Activated CD4-positive, CD25-positive, alpha-beta regulatory T cell (primary cell): ENCODE results near the gene CCL11.

Experiments
- DNase-seq, 4 experiments: peaks; one replicate each; lab custom pipeline; 2025; lab: John Stamatoyannopoulos, UW

The CCL11 gene

GRCh38 chr17:34257299-34257985 lies 28.1 kb upstream of the CCL11 start:
- DNase-seq = no peak

DNA sequence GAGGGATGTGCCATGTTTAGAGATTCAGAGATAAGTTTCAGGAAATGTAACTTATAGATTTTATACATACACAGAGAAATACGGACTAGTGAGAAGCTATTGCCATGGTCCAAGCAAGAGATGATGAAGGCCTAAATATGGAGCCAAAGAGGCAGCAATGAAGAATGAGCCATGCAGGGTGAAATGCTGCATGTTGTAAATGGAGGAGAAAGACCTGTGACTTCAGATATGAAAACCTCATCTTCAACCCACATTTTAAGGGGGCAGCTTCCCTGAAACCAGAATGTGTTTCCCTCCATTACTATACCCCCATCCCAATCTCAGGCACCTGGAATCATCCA lies 27.6 kb upstream of the CCL11 start:
- DNase-seq = no peak

GRCh38 chr17:34259146-34259545 lies 26.4 kb upstream of the CCL11 start:
- DNase-seq = no peak

DNA sequence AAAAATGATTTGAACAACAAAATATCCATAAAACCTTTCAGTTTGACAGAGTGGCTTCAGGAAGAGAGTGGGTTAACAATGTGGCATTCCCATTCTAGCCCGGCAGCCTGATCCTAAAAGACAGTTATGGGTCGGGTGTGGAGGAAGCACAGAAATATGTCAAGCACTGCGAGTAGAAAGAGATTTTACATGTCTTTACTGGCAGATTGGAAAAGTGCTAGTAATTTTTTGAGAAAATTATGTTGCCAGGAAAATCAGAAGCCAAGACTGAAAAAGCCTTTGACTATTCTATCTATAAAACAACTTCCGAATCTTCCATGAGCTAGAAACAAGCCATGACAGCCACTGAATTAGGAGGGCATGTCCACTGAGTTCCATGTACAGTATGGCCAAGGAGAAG lies 24.7 kb upstream of the CCL11 start:
- no peak for DNase-seq

DNA sequence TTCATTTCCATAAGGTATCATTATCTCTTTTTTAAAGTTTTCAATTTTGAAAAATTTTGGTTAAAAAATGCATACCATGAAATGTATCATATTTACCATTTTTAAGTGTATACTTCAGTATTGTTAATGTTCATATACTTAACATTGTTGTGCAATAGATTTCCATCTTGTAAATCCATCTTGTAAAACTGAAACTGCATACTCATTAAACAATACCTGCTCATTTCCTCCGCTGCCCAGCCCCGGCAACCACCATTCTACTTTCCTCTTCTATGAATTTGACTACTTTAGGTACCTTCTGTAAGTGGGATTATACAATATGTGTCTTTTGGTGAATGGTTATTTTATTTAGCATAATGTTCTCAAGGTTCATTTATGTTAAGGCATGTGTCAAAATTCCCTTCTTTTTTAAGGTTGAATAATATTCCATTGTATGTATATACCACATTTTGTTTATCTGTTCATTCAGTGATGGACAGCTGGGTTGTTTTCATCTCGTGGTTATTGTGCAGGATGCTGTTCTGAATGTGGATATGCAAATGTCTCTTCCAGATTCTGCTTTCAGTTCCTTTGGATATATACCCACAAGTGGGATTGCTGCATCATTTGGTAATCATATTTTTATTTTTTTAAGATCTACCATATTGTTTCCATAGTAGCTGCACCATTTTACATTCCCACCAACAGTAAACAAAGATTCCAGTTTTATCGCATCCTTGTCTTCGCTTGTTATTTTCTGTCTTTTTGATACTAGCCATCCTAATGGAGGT lies 23.8 kb upstream of the CCL11 start:
- DNase-seq = no peak

GRCh38 chr17:34265711-34266110 lies 19.8 kb upstream of the CCL11 start:
- DNase-seq = no peak

DNA sequence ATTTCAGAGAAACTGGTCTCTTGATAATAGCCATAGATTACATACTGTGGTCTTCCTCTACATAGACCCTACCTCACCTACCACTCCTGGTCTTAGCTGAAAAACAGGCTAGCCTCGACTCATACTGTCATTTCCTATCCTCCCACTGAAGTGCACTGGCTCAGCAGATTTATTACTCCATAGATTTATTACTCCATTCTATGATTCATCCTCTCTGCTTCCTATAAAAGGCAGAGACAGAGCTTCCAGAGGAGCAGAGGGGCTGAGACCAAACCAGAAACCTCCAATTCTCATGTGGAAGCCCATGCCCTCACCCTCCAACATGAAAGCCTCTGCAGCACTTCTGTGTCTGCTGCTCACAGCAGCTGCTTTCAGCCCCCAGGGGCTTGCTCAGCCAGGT lies 15.6 kb upstream of the CCL11 start, which contains the start of gene CCL7:
TSS of gene CCL7 (plus strand) at position 253 of the 400 bp plus-strand sequence. CDS start at position 323, 70 bp downstream.
- no peak for DNase-seq

- no peak for DNase-seq
These were observed 9.7 kb upstream of the CCL11 start for GRCh38 chr17:34275881-34276280.

DNA sequence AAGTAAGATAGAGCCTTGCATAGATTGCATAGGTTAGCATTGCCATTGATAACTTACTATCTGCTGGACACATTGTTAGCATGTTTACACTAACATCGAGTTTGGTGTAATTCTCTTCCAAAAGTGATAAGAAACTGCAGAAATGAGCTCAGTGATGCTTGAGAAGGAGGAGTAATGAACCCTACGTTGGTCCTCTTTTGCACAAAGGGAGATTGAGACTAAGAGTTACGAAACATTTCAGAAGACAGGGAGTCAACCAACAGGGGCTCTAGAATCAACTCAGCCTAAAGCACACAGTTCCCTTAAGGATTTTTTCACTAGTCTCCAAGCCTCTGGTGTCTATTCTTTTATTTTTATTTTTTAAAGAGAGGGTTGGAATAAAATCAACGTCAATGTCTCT lies 8.7 kb upstream of the CCL11 start:
- DNase-seq = no peak

DNA sequence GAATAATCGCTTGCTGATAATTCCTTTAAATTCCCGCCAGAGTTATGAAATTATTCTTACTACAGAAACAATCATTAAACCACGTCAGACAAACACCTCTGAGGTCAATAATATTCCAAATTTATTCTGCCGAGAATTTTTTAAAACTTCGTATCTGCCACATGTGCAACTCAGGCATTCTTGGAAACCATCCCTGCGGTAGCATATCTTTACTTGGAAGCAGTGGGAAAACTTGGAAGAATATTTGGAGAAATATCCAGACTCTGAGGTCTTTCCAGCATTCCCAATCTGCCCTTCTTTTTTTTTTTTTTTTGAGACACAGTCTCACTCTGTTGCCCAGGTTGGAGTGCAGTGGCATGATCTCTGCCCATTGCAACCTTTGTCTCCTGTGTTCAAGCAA lies 2.0 kb upstream of the CCL11 start:
- no peak for DNase-seq

DNA sequence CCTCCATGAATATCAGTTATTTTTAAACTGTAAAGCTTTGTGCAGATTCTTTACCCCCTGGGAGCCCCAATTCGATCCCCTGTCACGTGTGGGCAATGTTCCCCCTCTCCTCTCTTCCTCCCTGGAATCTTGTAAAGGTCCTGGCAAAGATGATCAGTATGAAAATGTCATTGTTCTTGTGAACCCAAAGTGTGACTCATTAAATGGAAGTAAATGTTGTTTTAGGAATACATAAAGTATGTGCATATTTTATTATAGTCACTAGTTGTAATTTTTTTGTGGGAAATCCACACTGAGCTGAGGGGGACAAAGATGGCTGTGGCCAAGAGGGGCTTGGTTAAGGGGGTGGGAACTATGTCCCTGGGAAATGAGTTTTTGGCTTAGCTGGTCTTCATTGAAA lies 2.3 kb downstream of the CCL11 start:
- no peak for DNase-seq

DNA sequence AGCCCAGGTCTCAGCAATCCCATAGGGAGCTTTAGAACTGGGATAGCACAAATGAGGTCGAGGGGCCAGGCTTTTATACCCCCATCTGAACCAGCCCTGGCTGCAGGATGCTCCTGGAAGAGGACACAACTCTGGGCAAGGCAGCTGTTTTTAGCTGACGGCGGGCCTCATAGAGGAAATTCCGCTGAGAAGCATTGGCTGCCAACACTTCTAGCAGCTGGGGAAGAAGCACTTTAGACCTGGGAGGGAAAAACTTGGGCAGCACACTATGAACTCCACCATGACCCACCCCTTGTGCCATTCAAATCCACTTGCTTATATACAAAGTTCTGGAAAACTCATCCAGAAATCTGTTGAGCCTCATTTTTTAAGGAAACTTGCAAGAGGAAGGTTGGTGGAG lies 5.0 kb downstream of the CCL11 start:
- DNase-seq = no peak

DNA sequence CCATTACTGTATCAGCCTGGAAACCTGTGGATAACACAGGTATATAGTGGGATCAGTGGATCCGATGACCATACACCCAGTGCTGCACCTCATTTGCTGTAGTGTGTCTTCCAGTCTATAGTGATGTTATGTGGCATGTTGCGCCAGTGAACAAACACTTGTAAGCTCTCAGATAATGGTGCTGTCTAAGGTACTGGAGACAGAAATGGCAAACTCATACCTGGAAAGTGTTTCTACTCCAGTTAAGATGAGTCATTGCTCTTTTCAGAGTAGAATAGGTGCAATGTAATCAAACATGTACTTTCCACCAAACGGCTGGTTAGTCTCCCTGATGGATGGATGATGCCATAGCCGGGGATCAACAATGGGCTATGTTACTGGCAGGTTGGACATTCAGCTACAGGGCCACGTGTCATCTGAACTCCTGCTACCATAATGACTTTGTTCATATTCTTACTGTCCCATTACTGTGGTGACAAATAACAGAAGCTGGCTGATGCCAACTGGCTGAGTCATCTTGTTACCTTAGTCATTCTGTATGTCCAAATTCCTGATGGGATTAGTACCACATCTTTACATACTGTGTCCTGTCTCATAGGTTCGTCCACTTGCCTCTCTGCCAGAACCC lies 6.3 kb downstream of the CCL11 start:
- DNase-seq = no peak

DNA sequence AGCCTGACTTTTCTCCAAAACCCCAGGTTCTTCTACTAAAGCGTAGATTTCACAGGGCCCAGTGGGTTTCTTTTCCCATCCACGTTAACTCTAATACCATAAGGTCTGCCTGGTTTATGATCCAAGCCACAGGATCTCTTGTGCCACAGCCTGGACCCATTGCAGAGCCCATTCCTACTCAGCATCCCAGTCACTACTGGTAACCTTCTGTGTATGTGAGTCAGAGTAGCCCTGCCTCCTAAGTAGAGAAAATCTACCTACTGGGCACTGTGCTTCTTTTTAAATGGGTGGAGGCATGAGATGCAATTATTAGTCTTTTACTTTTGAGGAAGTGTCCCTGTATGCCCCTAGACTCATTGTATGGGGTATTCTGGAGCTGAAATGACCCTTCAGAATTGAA lies 13.5 kb downstream of the CCL11 start:
- no peak for DNase-seq

GRCh38 chr17:34299956-34300577 lies 14.5 kb downstream of the CCL11 start:
- DNase-seq = no peak

GRCh38 chr17:34300652-34301370 lies 15.3 kb downstream of the CCL11 start:
- no peak for DNase-seq

DNA sequence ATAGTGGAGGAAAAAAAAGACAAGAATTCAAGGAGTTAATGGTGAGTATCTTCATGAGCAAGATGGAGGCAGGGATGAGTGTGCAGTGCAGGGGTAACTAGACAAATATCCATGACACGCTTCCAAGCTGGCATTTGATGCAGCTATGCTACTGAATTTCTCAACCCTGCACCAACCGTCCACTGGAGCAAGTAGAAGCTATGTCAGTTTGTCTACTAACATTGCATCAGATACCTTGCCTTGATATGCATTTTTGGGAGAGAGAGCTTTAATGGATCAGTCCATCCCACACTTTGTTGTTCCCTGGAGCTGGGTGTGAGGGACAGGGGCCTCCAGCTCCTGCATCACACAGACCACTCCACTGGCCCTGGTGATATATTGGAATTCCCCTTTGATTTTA lies 16.4 kb downstream of the CCL11 start:
- DNase-seq = no peak

DNA sequence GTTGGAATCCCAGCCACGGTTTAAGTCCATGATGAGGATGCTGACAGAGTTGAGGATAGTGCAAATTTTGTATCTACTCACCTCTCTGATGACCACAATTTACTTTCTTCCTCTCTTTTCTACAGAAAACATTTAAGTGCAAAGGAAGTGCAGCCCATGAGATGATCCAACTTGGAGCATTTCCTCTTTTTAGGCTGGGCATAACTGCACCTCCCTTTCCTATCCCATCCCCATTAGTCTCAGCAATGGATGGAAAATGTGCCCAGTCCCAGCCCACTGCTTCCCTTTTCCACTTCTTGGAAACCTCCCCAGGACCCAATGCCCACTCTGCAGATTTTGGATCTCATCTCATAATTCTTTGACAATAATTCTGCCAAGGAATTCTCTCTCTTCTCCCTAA lies 17.1 kb downstream of the CCL11 start:
- DNase-seq = no peak

- DNase-seq = no peak
These were observed 18.1 kb downstream of the CCL11 start for GRCh38 chr17:34303606-34304005.

- no peak for DNase-seq
These were observed 19.5 kb downstream of the CCL11 start for GRCh38 chr17:34305061-34305460.

- DNase-seq = no peak
These were observed 20.1 kb downstream of the CCL11 start for GRCh38 chr17:34305606-34306005.

DNA sequence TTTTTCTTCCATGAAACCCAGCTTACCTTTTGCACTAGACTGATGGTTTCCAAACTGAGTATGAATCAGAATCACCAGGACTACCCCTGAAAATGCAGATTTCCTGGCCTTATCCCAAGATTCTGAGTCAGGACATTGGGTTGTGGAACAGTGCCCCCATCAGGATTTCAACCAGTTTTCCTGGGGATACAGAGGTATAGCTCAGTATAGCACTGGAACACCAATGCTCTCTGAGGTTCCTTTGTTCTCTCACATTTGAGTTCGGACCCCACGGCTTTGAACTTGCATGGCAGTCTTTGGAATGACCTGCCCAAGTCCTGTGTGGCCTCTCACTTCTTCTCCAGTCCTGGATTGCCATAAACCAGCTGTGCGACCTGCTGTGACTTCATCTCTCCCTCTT lies 20.9 kb downstream of the CCL11 start:
- no peak for DNase-seq
